Stimulated activated CD8-positive, alpha-beta memory T cell treated with anti-CD3 and anti-CD28 coated beads, Interleukin-7, amount 100 ng/mL, for 1 hour (primary cell): ENCODE measurements around the gene ELL2.

Experiments used
- DNase-seq, 2 donors: peaks; one replicate each; pipeline ENCODE4 v3.0.0-alpha.2; 2020; ENCODE audit warnings: low read depth in 2 of 2

Gene ELL2

DNA sequence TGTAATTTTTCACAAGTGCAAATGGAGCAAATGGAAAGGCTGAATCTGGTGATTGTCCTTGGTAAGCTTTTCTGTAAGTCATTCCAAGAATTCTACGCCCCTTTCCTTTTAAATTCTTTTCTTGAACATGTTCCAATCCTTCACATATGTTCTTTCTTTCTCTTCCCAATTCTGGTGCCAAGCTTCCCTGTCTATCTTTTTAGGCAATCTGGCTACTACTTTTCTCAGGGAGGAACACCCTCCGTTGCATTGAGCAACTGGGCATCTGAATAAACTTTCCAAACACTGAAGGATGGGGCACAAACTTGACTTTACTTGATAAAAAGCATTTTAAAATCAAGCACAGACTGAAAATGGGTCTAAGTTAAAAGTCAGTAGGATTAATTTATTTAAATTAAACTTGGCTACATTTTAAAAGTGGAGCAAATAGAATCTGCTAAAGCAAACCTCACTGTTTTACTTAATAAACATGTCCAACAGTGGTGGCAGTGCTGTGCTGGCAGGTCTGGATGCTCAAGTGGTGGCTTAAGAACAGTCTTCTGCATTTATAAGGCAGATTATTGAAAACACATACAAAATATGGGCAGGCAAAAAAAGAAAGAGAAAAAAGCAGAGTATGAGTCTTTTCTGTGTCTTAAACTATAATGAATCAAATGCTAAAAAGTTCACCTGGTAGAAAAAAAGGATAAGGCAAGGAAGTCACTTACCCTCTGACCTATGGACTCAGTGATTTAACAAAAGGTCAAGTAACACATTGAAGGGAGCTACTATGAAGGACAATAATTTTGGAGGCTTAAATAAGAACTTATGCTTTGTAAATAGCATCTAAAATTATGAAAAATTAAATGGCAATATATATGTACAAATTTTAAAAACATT lies 5.4 kb downstream of the ELL2 start:
- no peak for DNase-seq

DNA sequence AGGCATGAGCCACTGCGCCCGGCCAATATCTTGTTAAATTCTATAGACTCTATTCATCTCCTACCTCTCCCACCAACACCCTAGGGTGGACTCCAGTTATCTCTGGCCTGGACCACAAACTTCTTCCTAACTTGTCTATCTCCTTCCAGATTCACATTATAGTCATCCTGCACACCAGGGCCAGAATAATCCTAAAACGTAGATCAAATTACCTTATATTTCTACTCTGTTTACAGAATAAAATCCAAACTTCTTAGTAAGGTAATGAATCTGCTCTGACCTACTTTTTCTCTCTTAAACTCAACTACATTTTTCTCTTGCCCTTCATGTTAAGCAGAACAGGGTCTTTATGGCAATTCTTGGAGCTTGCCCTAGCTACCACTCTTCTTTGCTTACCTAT lies 6.9 kb downstream of the ELL2 start:
- DNase-seq, result no peak

DNA sequence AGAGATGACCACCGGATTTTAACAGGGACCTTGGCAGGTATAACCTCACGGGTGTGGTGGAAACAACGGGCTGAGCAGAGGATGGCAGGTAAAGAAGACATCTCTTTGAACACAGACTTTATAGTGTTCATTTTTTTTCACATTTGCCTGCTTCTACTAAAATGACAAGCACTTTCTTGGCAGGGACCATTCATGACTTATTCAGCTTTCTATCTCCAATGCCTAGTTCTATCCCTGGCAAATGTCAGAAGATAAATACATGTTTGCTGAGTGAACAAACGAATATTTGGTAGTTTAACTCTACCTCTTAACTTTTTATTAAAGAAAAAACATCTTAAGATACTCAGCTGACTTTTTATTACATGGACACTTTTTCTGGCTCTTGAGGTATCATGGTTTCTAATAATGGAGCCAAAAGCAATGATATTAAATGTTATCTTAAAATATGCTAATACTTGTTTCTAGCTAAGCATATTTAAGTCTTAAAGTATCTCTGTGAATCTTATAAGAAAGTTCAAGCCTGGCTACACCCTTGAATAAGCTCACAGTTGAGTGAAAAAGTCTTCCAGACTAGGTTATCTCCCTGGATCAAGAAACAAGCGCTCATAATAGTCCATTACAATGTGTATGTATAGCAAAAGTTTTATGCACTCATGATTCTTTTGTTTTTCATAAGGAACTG lies 8.5 kb downstream of the ELL2 start:
- no peak for DNase-seq

DNA sequence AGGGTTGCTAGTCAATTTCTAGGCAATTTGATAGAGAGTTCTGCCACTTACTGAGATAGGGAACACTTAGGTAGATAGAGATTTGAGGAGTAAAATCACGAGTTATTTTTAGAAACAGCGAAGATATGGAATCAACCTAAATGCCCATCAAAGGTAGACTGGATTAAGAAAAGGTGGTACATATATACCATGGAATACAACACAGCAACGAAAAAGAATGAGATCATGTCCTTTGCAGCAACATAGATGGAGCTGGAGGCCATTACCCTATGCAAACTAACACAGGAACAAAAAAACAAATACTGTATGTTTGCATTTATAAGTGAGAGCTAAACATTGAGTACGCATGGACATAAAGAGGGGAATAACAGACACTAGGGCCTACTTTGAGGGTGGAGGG lies 9.7 kb downstream of the ELL2 start:
- DNase-seq, result no peak

DNA sequence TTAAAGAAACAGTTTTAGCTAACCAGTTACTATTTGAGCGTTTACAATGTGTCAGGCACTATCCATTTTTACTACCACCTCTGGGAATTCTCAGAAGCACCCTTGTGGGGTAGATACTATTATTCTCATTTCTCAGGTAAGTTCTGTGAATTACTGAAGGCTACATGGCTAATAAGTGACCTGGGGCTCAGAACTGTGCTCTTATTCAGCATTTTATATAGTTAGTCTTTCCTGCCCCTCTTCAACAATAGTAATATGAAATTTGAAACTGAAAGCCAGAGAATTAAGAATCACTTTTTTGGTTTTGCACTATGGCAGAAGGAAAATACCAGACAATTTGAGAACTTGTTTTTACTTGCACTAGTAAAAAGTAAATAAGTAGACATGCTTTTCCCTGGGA lies 11.8 kb downstream of the ELL2 start:
- DNase-seq, result no peak

DNA sequence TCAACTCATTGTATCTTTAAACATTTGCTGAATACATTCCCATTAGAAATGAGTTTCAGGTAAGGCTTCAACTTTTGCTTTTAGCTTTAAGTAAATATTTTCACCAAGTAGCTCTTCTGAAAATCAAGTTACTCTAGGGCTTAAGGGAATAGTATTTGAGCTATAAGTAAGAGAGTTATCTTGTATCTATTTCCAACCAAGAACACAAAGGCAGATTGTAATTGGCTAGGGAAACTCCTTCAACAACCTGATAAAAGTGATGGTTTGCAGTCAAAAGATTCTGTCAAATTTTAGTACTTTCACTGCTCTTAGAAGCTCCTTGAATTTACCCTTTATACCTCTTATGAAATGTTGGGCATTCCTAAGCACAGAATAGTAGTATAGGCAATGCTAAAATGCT lies 13.0 kb downstream of the ELL2 start:
- no peak for DNase-seq

DNA sequence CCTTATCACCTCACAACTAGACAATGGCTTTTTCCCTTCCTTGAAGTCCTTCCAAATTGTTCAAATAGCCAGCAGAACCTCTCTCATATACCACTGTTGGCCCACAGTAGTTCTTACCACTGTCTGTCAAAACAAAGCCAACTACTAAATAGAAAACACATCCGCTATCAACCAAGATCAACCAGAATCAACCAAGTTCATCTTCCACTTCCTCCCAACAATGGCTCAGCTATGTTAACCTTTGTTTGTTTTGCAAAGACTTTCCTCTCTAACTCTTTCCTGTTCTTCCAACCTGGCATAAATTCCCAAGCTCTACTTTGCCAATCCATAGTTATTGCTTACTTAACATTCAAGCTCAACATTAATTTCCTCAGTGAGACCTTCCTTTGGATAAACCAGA lies 15.2 kb downstream of the ELL2 start:
- no peak for DNase-seq

DNA sequence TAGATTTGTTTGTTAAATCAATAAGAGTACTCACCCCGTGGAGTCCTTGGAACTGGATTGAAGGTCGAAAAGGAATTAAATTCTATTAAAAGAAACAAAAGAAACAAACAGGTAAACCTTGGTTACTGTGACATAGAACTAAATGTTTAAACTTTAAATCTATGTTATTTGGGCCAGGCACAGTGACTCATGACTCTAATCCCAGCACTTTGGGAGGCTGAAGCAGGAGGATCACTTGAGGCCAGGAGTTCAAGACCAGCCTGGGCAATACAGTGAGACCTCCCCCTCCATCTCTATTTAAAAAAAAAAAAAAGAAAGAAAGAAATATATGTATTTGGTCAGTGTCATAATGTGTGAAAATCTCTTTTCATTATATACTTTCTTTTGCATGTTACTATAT lies 18.7 kb downstream of the ELL2 start:
- no peak for DNase-seq

DNA sequence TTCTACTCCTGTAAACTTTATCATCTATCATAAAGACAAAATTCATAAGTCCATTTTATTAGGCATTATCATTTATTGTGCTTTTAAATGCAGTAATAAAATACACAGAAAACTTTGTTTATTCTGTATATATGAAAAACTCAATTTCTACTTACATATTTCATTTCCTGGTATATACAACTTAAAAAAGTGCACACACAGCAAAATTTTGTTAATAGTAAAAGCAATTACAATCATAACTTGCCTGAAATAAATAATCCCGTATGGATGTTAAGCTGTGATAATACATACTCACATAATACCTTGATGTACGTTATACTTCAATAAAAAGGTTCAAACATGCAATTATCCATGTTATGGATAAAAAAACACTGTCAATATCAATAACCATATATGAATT lies 19.2 kb downstream of the ELL2 start:
- DNase-seq, result no peak

DNA sequence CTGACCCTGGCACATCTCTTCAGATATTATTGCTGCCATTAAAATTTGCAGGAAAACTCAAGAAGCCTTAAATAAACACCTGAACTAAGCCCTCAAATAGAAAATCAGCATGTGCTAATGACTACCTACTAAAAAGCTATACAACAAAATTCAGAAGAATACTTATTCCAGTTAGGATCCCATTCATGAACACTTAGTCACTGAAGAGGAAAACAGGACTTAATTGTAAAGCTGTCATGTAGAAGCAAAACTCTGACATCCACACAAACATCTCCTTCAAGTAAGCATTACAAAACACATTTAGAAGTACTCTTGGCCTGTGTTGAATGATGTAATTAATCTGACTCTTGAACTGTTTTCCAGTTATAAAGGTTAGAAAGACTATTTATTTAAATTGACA lies 19.9 kb downstream of the ELL2 start:
- no peak for DNase-seq

DNA sequence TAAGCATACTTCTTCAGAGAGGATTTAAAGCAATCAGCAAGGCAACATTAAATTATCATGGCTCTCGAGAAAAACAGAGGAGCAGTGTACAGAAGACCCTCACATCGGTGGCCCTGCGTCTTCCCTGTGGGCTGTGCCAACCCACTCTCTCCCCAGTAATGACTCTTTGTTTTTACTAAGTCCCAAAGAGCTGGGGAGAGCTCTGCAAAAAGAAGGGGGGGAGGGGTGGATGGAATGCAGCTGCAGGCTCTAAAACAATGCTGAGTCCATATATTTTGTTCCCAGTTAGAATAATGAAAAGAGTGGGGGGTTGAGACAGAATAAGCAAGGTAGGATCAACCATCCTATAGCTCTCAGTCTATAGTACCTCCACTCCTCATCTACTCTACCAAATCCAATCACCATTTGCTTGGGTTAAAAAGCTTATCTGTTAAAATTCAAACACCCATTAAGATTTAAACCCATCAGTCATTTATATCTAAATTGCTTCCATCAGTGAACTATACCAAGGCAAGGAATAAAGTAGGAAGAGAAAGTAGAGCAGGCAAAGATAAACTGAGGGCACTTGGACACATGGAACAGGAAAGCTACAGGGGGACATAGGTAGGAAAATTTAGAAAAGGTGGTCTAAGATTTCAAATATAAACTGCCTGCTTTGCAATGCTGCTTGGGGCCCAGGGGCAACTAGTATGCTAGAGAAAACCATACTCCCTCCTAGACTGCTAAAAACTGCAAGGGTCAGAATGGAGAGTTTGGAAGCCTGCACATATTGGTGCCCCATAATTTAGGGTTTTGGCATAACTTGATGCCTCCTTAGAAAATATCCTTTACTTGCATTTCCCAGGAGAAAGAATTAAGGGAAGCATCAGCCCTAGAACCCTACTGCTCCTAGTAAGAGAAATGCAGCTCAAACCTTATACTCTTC lies 20.6 kb downstream of the ELL2 start:
- no peak for DNase-seq

DNA sequence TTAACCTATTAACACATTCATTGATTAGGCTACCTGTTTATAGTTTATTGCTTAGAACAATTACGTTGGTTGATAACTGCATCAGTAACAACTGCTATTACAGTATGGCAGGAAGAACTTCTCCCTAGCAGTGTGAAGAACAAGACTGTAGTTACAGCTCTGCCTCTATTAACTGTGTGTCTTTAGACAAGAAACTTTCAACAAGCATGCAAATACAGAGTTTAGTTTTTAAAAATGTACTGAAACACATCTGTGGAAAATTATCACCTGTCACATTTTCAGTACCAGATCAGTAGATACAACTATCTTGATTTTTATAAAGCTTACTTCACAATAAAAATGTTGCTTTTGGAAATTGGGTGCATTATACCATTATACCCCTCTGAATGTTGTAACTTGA lies 22.2 kb downstream of the ELL2 start:
- no peak for DNase-seq

DNA sequence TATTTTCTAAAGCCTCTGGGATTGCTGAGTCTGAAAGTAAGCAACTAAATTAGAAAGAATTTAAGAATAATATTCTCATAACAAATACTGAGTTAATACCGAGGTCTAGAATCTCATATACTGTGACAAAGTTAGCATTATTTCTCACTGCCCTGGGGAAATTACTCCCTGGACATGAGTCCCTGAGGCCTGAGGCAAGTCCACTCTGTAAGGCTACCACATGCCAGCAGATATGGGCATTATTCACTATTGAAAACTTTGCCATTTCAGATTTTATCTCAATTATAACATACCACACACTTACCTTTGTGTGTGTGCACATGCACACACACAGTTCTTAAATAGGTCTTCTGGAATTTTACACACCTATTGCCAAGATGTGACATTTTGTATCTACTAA lies 22.9 kb downstream of the ELL2 start:
- DNase-seq, result no peak

DNA sequence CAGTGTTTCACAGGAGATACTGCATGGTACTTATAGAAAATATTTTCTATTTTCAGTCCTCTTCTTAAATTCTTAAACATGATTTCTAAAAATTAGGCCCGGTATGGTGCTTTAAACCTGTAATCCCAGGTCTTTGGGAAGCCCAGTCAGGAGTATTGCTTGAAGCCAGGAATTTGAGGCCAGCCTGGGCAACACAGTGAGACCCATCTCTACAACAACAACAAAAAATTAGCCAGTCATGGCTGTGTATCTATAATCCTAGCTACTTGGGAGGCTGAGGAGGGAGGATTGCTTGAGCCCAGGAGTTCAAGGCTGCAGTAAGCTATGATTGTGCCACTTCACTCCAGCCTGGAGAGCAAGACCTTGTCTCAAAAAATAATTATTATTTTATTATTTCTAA lies 23.3 kb downstream of the ELL2 start:
- DNase-seq, result no peak

DNA sequence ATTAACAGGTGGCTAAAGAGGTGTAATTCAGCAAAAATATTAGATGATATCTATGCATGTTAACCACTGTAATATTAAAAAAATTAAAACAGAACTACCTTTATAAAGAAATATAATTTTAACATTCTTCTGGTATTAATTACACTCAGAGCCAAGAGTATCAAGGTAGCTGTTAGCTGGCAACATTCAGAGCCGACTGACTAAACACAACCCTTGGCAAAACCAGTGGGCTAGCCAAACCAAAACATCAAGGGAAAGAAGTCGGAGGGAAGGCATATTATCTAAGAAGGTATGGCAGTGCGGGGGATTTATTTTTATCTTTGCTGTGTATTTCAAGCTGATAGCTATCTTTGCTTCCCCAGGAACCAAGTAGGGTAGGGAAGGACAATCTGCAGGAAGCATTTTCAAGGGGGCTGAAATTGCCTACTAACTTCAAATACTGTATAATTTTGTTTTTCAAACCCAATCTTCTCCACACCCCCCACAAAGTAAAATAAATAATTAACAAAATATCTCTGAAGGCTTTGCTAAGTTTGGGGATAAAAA lies 24.0 kb downstream of the ELL2 start:
- DNase-seq, result no peak

DNA sequence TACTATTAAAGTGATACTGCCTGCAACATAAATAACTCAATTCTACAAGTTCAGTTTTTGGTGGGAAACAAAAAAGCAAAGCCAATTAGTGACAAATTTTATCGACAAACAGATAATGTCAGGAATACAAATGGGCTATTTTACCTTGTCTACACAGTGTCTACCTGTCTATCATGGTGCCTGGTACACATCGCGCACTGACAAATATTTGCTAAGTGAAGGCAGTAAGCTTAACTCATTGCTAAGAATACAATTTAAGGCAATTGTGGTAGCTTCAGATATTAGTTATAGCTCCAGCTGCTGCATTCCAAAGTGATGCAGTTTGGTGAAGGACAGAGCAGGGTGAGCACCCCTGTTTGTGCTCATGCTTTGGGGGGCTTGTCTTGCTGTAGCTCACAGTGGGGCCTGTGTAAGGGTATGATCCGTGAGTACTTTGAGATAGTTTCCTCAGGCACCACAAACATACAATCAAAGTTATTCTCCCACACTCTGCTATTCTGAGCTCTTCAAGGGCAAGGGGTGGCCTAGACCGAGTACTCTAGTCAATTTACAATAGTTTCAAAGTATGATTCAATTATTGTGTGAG lies 24.7 kb downstream of the ELL2 start:
- no peak for DNase-seq

DNA sequence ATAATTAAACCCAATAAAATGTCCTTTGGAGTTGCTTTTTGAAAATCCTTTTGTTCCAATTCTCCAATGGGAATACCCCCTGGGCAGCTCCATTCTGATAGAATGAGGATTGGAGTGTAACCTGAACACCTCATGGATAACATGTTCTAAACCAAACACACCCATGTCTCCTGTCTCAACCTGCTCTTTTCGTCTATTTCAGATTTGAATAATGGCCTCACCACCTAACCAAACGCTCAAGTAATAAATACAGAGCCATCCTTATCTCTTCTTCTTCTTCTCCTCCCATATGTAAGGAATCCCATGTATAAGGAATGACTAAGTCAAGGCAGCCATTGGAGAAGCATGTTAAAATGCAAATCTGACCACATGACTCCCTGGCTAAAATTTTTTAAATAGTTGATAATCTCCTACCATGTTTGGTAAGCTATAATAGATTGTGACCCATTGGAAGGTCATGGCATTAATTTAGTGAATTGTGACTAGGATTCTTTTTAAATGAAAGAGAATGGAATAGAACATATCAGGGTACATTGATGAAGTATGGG lies 26.0 kb downstream of the ELL2 start:
- no peak for DNase-seq

DNA sequence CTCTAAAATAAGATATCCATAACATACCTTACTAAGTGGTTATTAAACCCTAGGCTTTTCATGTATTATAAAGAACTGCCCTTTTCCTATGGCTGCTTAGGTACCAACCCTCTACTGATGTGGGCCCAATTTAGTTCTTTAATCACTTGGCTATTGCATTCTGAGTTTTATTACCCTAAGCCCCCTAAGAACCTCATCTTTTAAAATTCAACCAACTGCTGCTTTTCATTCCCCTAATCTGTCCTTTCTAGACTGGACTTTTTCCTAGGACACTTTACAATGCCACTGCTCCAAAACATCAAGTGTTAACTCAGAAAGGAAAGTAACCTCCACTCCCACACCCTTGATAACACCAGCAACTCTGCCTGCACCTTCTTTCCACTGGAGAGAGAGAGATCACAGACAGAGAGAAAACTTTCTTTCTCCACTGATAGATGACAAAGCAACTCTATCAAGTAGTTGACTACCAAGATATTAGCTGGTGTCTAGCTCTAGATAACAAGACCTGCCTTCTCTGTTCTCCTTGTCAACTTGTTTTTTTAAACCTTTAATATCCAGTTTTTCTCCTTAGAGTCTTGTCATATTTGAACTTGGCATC lies 27.3 kb downstream of the ELL2 start:
- no peak for DNase-seq

DNA sequence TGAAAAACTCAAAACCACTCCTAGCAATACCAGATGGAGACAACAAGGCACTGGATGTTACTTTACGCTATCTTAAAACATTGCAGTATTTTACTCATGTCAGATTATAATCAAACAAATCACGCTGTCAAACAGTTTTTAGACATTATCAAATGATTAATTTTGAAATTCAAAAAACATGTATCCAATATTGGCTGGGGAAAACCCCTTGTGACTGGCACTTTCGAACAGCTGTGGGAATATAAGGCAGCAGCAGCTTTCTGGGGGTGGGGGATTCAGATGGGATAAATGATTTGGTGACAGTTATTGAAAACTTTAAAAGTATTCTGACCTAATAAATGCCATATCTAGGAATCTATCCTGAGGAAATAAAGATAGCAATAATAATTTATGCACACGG lies 28.7 kb downstream of the ELL2 start:
- no peak for DNase-seq

DNA sequence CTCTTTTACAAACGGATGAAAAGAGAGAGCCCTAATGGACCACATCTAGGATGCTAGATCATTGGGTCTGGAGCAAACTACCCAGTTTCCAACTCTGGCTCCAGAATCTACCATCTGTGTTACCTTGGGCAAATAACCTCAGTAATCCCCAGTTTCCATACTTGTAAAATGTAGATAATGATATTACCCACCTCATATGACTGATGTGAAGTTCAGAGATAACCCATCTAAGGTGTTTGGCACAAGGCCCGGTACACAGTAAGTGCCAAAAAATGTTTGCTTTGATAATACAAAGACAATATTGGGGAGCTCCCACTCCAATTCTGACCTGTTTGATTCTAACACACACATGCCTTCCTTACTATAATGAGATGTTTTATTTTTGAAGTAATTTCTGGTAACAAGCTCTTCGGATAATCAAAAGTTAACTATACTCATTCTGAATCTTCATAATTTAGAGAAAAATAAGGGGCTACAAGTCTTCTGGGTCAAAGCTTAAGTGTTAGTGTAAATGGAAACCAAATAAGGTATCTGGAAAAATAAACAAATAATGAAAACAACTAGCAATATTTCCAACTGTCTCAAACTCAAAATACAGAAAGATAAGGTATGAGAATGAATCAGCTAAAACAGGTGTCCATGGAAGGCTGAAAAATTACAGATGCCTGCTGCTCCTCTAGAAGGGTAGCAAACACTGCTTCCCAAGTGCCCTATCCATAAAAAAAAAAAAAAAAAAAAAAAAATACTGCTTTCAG lies 30.4 kb downstream of the ELL2 start:
- no peak for DNase-seq
